HG03039 (cell line): ENCODE data around the gene NDUFAF8.

Source experiments
- ATAC-seq: cut with Tn5 transposase; IDR thresholded peaks from one replicate; pipeline ENCODE4 v1.9.1; 2021; ENCODE audit warnings: mild to moderate bottlenecking, moderate library complexity; ENCODE audit not compliant: unreplicated experiment

The NDUFAF8 gene

GRCh38 chr17:81250286-81251093, 11.4 kb downstream of the NDUFAF8 start:
- no peak for ATAC-seq

DNA sequence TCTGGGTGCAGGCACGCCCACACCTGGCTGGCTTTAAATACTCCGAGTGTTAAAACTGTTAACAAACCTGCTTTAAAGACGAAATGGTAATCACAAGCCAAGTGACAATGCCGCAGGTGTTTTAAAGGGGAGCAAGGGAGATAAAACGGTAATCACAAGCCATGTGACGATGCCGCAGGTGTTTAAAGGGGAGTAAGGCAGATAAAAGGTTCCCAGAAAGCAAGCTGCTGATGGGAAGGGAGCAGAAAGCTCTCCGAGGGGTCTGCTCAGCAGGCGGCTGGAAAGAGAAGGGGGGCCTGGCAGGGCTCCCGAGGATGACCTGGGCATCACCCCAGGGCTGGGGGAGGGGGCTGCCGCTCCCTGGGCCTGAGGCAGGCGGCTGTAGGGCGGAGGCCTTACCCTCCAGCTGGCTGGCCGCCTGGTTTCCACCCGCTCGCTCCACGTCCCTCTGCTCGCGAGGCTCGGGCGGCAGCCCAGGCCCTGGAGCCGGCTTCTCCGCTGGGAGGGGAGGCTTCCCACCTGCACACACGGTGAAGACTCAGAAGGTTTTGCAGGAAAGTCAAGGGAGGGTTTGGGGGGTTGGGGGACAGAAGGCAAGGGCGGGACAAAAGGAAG, 12.1 kb downstream of the NDUFAF8 start:
- ATAC-seq, result no peak

- ATAC-seq, result no peak
Measured at GRCh38 chr17:81251709-81252301, 12.7 kb downstream of the NDUFAF8 start.

GRCh38 chr17:81252326-81252986, 13.3 kb downstream of the NDUFAF8 start:
- ATAC-seq, result no peak

DNA sequence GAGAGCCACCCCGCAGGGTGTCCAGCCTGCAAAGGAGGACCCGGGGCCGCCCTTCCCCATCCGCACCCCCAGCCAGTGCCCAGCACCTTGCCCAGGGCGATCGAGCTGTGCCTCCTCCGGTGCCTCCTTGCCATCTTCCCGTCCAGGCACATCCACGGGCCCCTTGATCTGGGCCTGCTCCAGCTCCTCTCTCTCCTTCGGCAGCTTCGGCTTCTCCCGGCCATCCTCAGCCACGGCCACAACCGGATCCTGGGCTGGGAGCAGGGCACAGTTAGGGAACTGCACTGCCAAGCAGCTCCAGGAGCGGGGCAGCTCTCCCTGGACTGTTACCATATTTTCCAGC, 13.8 kb downstream of the NDUFAF8 start:
- ATAC-seq, result no peak

DNA sequence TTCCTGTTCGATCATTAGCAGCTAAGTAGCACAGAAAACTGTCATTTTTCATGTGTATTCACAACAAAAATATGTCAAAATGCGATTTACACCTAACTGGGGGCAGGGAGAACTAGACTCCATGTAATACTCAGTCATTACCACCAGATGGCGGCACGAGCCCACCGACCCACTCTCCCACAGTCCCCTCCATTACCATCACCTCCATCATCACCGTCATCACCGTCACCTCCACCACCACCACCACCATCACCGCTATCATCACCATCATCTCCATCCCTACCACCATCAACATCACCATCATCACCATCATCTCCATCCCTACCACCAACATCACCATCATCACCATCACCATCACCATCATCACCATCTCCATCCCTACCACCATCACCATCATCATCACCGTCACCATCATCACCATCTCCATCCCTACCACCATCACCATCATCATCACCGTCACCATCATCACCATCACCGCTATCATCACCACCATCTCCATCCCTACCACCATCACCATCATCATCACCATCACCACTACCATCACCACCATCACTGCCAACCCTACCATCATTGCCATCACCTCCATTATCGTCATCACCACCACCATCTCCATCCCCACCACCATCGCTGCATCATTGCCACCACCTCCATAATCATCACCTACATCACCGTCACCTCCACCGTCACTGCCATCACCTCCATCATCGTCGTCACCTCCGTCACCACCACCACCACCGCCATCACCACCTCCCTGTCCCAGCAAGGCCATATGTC, 14.4 kb downstream of the NDUFAF8 start:
- no peak for ATAC-seq

DNA sequence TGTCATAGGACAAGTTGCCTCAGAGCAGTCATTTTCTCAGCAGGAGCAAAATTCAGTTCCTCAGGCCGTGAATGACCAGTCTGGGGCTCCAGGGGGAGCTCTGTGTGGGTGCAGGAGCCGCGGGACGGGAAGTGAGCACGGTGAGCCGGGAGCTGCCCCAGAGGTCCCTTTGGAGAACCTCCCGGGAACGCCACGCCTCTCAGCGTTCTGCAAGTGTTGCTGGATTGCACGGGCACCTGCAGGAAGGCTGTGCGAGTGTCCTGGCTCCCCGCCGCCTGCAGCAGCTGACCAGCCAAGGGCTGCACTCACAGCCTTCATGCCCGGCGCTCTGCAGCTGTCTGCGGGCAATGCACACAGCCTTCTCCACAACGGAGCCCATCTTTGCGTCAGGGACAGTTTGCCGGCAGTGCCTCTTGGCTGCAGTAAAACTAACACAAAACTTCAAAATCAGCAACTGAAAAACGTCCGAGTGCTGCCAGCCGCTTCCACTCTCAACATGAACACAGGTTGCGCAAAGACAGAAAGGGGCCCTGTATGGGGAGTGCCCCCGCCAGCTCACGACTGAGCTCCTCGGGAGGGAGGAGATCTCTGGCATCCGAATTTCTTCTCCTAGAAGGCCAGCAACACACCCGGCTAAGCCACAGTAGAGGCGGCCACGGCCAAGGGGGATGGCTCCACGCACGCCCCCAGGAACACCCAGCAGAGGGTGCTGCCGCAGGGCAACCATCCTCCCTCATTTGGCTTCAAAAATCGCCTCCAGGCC, 16.0 kb downstream of the NDUFAF8 start:
- ATAC-seq, result no peak

GRCh38 chr17:81256616-81257015, 17.5 kb downstream of the NDUFAF8 start:
- ATAC-seq, result no peak

GRCh38 chr17:81257533-81257932, 18.4 kb downstream of the NDUFAF8 start:
- ATAC-seq, result no peak

DNA sequence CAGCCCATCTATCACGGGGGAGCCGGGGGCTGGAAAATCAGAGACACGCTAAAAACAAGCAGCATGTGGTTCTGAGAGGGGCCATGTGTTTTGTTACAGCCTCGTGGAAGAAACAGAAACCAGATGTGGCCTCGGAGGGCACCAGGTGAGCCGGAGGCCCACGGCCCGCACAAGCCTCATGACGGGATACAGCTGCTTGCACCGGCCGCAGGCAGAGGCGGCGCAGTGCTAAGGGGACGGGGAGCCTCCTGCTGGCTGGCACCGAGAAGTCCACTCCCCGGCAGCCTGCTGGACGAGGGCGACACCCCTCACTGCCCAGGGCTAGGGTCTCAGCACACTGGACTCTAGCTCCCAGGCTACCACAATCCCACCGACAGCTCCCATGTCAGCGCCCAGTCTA, 19.2 kb downstream of the NDUFAF8 start:
- no peak for ATAC-seq

GRCh38 chr17:81259058-81259605, 20.0 kb downstream of the NDUFAF8 start:
- ATAC-seq, result no peak

DNA sequence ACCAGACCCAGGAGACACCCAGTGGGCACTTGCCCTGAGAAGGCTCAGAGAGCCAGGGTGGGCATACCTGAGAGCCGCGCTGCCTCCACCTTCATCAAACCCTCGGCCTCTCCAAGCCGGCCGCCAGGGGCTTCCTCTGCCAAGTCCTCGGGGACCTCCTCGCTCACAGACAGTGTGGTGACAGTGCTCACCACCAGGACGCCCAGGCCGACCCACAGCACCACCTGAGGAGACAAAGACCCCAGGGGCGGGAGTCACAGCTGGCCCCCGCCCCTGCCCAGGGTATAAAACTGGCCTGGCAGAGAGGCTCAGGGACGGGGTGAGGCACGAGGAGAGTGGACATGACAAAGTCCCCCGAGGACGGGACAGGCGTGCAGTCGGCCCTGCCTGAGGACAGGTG, 21.1 kb downstream of the NDUFAF8 start:
- ATAC-seq, result no peak

- ATAC-seq, result no peak
Measured at GRCh38 chr17:81260641-81261040, 21.5 kb downstream of the NDUFAF8 start.

DNA sequence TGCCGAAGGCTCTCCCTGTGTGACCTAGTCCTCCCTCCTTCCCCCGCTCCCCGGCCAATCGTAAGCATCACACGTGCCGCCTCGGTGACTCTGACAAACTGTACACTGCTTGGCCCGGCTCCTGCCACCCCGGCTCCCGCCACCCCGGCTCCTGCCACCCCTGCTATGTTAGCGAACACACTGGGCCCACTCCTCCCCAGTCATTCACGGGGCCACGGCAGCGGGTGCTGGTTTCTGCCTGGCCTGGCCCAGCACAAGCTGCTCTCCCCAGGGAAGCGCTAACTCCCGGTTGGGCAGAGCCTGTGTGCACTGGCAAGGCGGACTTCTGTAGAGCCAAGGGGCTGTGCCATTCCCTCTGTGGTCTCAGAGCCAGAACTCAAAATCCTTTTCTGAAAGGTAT, 22.0 kb downstream of the NDUFAF8 start:
- ATAC-seq, result no peak

DNA sequence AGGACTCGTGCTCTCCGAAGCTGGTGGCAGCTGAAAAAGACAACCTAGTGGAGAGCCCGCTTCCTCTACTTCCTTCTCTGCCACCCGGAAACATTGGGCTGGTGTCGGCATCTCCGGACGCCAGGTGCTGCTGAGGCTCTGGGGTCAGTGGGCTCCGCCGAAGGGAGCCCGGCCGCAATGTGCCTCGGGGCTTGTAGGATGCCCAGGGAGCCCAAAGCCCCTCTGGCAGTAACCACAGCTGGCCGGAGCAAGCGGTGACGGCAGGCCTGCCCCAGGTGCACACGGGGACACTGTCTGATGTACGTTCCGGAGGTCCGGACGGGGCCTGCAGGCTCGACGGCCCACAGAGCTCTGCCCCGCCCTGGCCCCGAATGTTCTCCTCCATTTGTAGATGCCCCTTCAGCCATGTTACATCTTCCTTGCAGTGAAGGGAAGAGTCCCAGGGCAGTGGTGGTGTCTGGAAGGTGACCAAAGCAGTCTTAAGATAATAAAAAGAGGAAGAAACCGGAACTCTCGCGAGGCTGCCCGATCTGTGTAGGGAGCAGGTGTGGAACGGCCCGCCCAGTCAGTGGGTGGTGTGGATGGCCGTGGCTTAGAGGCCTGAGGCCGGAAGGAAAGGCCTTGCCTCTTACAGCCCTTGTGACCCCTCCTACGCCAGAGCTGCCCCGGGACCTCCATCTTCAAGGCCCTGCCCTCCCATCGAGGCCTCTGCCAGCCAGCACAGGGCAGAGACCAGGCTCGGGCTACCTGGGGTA, 22.6 kb downstream of the NDUFAF8 start:
- ATAC-seq, result no peak

DNA sequence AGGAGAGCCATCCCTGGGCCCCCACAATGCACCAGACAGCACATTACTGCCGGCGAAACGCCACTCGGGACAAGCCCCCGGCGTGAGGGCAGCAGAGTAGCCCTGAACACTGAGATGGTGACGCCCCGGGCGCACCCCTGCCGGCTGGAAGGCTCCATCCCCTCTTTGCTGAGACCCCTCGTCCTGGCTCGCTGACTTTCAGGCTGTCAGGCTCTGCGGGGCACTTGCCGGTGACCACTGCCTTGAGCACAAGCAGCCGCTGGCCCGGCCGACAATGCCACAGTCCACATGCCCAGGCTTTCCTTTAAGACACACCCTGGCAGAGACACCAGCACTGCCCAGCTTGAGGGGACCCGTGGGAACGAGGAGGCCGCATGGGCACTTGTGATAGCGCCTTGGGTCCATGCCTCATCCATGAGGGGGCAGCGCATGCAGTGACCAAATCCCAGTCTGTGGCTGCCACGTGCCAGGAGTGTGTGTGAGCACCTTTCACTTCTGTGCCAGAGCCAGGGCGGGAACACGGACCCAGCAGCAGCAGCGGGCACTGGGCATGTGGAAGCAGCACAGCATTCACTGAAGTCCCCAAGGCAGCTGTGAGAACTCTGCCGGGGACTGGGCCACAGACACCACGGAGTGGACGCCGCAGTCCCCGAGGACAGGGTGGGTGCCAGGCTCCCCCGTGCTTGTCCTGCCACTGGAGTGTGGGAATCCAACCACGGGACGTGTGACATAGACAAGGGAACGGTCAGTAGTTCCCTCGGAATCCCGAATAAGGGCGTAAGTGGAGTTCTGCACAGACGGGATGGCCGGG, 24.5 kb downstream of the NDUFAF8 start:
- no peak for ATAC-seq

GRCh38 chr17:81264640-81265039, 25.5 kb downstream of the NDUFAF8 start:
- no peak for ATAC-seq

GRCh38 chr17:81265576-81265975, 26.5 kb downstream of the NDUFAF8 start:
- no peak for ATAC-seq
